A673 (cell line): Measurements from ENCODE around the gene ANXA2R. TPM values are rescaled to one million over a fixed set of nuclear protein-coding genes. Genes with fewer than 3 reads are reported as not detected.

Experiments used
- BruUV-seq: library from RNA; stranded (reverse); fragments of 400-500 nt; replicated peaks from 2 replicates; lab custom pipeline; 2021; lab: Mats Ljungman, UMichigan
- CTCF ChIA-PET: fragments of 300-600 bp; sonication (Branson Sonifier 250); formaldehyde crosslinking; loops from one replicate; lab custom pipeline; 2022; ENCODE audit warnings: antibody characterized with exemption; lab: Charles Lee
- POLR2A ChIA-PET: fragments of 300-600 bp; sonication (Branson Sonifier 250); formaldehyde crosslinking; loops from one replicate; lab custom pipeline; 2022; ENCODE audit warnings: antibody characterized with exemption; ENCODE audit not compliant: low non-redundant PET; lab: Charles Lee
- DNase-seq: peaks from one replicate; pipeline ENCODE4 v3.0.0-alpha.2; 2015; ENCODE audit warnings: low spot score
- H3K27ac ChIP-seq: fragments of 200-600 bp; sonication (generic); 2 replicates; pipeline ENCODE4 v1.5.1; 2016; ENCODE audit warnings: mixed run types, low read depth, mild to moderate bottlenecking, mixed read lengths, antibody characterized with exemption, low read length; ENCODE audit not compliant: poor library complexity, severe bottlenecking
- H3K27me3 ChIP-seq: fragments of 200-600 bp; sonication (generic); replicated peaks from 2 replicates; pipeline ENCODE4 v1.6.1; 2017; ENCODE audit warnings: mixed run types, low read depth, mild to moderate bottlenecking, mixed read lengths, antibody characterized with exemption, low read length; ENCODE audit not compliant: insufficient read depth, poor library complexity
- H3K36me3 ChIP-seq: fragments of 200-600 bp; sonication (generic); 2 replicates; pipeline ENCODE4 v1.6.1; 2016; ENCODE audit warnings: mixed run types, mild to moderate bottlenecking, mixed read lengths, antibody characterized with exemption, low read length; ENCODE audit not compliant: insufficient read depth, poor library complexity, severe bottlenecking
- H3K4me1 ChIP-seq: fragments of 200-600 bp; sonication (generic); 2 replicates; pipeline ENCODE4 v1.6.1; 2017; ENCODE audit warnings: mixed run types, mild to moderate bottlenecking, mixed read lengths, antibody characterized with exemption, low read length; ENCODE audit not compliant: insufficient read depth, poor library complexity, severe bottlenecking
- H3K4me3 ChIP-seq: fragments of 200-600 bp; sonication (generic); 2 replicates; pipeline ENCODE4 v1.5.1; 2016; ENCODE audit warnings: low read depth, mixed run types, mild to moderate bottlenecking, mixed read lengths, low read length; ENCODE audit not compliant: poor library complexity, severe bottlenecking
- H3K9me3 ChIP-seq: fragments of 200-600 bp; sonication (generic); 2 replicates; pipeline ENCODE4 v1.6.1; 2016; ENCODE audit warnings: mixed run types, low read depth, mild to moderate bottlenecking, mixed read lengths, antibody characterized with exemption, low read length; ENCODE audit not compliant: poor library complexity, severe bottlenecking
- CTCF ChIP-seq: fragments of 300-800, 200-600 bp; sonication (generic); conservative IDR thresholded peaks from 2 replicates; pipeline ENCODE4 v1.5.1; 2017; ENCODE audit warnings: low read depth, mild to moderate bottlenecking, antibody characterized with exemption, low read length, moderate library complexity, mixed read lengths
- EZH2 ChIP-seq: fragments of 200-600 bp; sonication (generic); IDR thresholded peaks from 2 replicates; pipeline ENCODE4 v1.6.1; 2017; ENCODE audit warnings: borderline replicate concordance, low read depth, mild to moderate bottlenecking, mixed read lengths, antibody characterized with exemption, low read length; ENCODE audit not compliant: poor library complexity, severe bottlenecking
- intact Hi-C: fragments of 100-400 bp; cut with micrococcal nuclease; formaldehyde crosslinking; loops from one replicate; pipeline ENCODE4 v1.10.0; 2022; ENCODE audit not compliant: unreplicated experiment
- total RNA-seq: library from RNA; stranded (reverse); gene quantifications from 2 replicates; pipeline ENCODE4 v1.2.3, GENCODE V29; 2021

The ANXA2R gene
- total RNA-seq, 1 experiment from 2014 or later = 1.4 TPM

- TF ChIP-seq EZH2 = no peak
- no peak for TF ChIP-seq CTCF
- ChIA-PET POLR2A (no interaction called here), CTCF (interaction anchor here (1.2 kb wide), 1 partner anchor 42 kb away, joined by 3 read pairs; no protein-coding TSS in a partner anchor)
- no TSS peak for BruUV-seq
- Histone ChIP-seq H3K27me3 (no peaks in the 10 kb centered on the region), H3K36me3 (no peaks in the 10 kb centered on the region), H3K4me3 (peak overlapping the region; percentile 61), H3K9me3 (peaks cover 8% of the 10 kb centered on the region), H3K27ac (peak overlapping the region; percentile 67), H3K4me1 (peaks cover 9% of the 10 kb centered on the region)
- intact Hi-C loops = loop anchor here (1.0 to 5.0 kb wide), 2 partner anchors 42 to 80 kb away; no protein-coding TSS in a partner anchor
- DNase-seq = peak; percentile 83
Observed at GRCh38 chr5:42992088-42992879, 47.8 kb downstream of the ANXA2R start.

GRCh38 chr5:42991404-42992087 lies 48.6 kb downstream of the ANXA2R start:
- TF ChIP-seq EZH2 = no peak
- no peak for TF ChIP-seq CTCF
- no peak for DNase-seq
- peak overlapping the region; percentile 61 for H3K4me3 ChIP-seq
- BruUV-seq = no TSS peak
- intact Hi-C loops = loop anchor here (1.0 to 5.0 kb wide), 2 partner anchors 41 to 79 kb away; no protein-coding TSS in a partner anchor
- POLR2A ChIA-PET = no interaction called here
- H3K9me3 ChIP-seq = peaks cover 8% of the 10 kb centered on the region
- CTCF ChIA-PET = interaction anchor here (1.2 kb wide), 1 partner anchor 41 kb away, joined by 3 read pairs; no protein-coding TSS in a partner anchor
- H3K4me1 ChIP-seq = peaks cover 9% of the 10 kb centered on the region
- no peaks in the 10 kb centered on the region for H3K36me3 ChIP-seq
- H3K27me3 ChIP-seq = no peaks in the 10 kb centered on the region
- peak overlapping the region; percentile 67 for H3K27ac ChIP-seq

GRCh38 chr5:42990892-42991291 lies 49.2 kb downstream of the ANXA2R start:
- DNase-seq = no peak
- no peak for TF ChIP-seq CTCF
- Histone ChIP-seq H3K27ac (no peak overlapping the region), H3K9me3 (peaks cover 8% of the 10 kb centered on the region), H3K27me3 (no peaks in the 10 kb centered on the region), H3K36me3 (no peaks in the 10 kb centered on the region), H3K4me3 (no peak overlapping the region), H3K4me1 (peaks cover 7% of the 10 kb centered on the region)
- ChIA-PET CTCF (no interaction called here), POLR2A (no interaction called here)
- intact Hi-C loops = loop anchor here (5.0 kb wide), 1 partner anchor 79 kb away; no protein-coding TSS in a partner anchor
- no TSS peak for BruUV-seq

Other genes with a start within 250 kb of the ANXA2R start
- 1.9 and 3.1 TPM in 2 replicates for gene SELENOP, start 228.4 kb downstream of the ANXA2R start, total RNA-seq
- gene ZNF131, start 80.6 kb upstream of the ANXA2R start, total RNA-seq = 43.6 and 45.0 TPM in 2 replicates
- 0.41 and 0.55 TPM in 2 replicates for gene NIM1K, start 151.9 kb upstream of the ANXA2R start, total RNA-seq